CD1c-positive myeloid dendritic cell (primary cell): ENCODE data around the gene NR2C2AP.
"Not testable (repeated sequence)": the region's sequence is repeated elsewhere in the genome, so short reads cannot be mapped to it uniquely, and the experiment has no call there.

ENCODE experiments used
- DNase-seq: peaks from one replicate; pipeline ENCODE4 v3.0.0-alpha.2; 2016; ENCODE audit errors: extremely low spot score

Gene NR2C2AP

GRCh38 chr19:19203012-19203856 lies at the start of gene NR2C2AP:
Gene NR2C2AP, minus strand, starts transcription at chr19:19203414. Its CDS starts 354 bp downstream, at chr19:19203060.
- DNase-seq: peak; percentile 96

- no peak for DNase-seq
These were observed 47.1 kb upstream of the NR2C2AP start for GRCh38 chr19:19250196-19250801.

GRCh38 chr19:19240476-19240875 lies 37.3 kb upstream of the NR2C2AP start:
- no peak for DNase-seq

- no peak for DNase-seq
These were observed 36.5 kb upstream of the NR2C2AP start for GRCh38 chr19:19239675-19240074.

- no peak for DNase-seq
These were observed 35.1 kb upstream of the NR2C2AP start for GRCh38 chr19:19238126-19238894.

- no peak for DNase-seq
These were observed 33.0 kb upstream of the NR2C2AP start for GRCh38 chr19:19236173-19236572.

GRCh38 chr19:19234220-19234816 lies 31.1 kb upstream of the NR2C2AP start:
- no peak for DNase-seq

GRCh38 chr19:19232261-19232721 lies 29.1 kb upstream of the NR2C2AP start:
- no peak for DNase-seq

GRCh38 chr19:19230999-19231398 lies 27.8 kb upstream of the NR2C2AP start:
- DNase-seq: no peak

GRCh38 chr19:19229701-19230100 lies 26.5 kb upstream of the NR2C2AP start:
- no peak for DNase-seq

- DNase-seq: no peak
These were observed 24.0 kb upstream of the NR2C2AP start for GRCh38 chr19:19227217-19227616.

GRCh38 chr19:19226663-19227062 lies 23.4 kb upstream of the NR2C2AP start:
- DNase-seq: no peak

- DNase-seq: no peak
These were observed 23.0 kb upstream of the NR2C2AP start for GRCh38 chr19:19226204-19226603.

GRCh38 chr19:19224852-19225494 lies 21.8 kb upstream of the NR2C2AP start:
- DNase-seq: peak; percentile 90

- DNase-seq: no peak
These were observed 21.1 kb upstream of the NR2C2AP start for GRCh38 chr19:19224150-19224851.

GRCh38 chr19:19223636-19224035 lies 20.4 kb upstream of the NR2C2AP start:
- no peak for DNase-seq

- DNase-seq: no peak
These were observed 19.8 kb upstream of the NR2C2AP start for GRCh38 chr19:19223060-19223459.

- not testable (repeated sequence) for DNase-seq
These were observed 17.8 kb upstream of the NR2C2AP start for GRCh38 chr19:19221000-19221399.

- no peak for DNase-seq
These were observed 15.7 kb upstream of the NR2C2AP start for GRCh38 chr19:19218911-19219310.

- DNase-seq: peak; percentile 3
These were observed 13.9 kb upstream of the NR2C2AP start for GRCh38 chr19:19217099-19217498.

GRCh38 chr19:19215792-19216191 lies 12.6 kb upstream of the NR2C2AP start:
- DNase-seq: no peak
